ES-I3 (cell line): ENCODE results near the gene SHROOM2.

Source experiments
- H3K36me3 ChIP-seq: 2 replicates; pipeline ENCODE4 v1.6.1; 2013; ENCODE audit warnings: mild to moderate bottlenecking, low read length, control low read depth, moderate library complexity; ENCODE audit not compliant: insufficient read depth
- H3K4me1 ChIP-seq: 2 replicates; pipeline ENCODE4 v1.6.1; 2013; ENCODE audit warnings: mild to moderate bottlenecking, control low read depth, low read length; ENCODE audit not compliant: insufficient read depth
- H3K9ac ChIP-seq: 2 replicates; pipeline ENCODE4 v1.6.1; 2013; ENCODE audit warnings: low read depth, mild to moderate bottlenecking, low read length, moderate library complexity
- H3K9me3 ChIP-seq: 2 replicates; pipeline ENCODE4 v1.6.1; 2013; ENCODE audit warnings: mild to moderate bottlenecking, low read length, moderate library complexity; ENCODE audit not compliant: control insufficient read depth, insufficient read depth

SHROOM2 gene

DNA sequence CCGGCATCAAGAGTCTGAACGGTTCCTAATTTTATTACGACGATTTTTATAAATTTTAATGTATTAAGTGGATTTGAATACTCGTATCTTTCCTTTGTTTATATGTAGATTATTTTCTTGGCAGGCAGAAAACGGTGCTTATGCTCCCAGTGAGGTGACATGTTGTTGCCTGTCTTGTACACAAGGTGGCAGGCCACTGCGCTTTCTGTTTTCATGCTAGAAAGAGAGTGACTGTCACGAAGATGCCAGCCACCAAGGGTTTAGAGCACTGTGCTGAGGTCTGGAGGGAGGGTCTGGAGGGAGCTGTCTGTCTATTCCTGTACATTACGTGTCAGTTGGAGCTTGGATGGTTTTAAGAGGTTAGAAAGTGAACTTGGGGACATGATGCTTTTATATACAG lies 87.7 kb downstream of the SHROOM2 start:
- Histone ChIP-seq H3K9me3 (no peaks in the 10 kb centered on the region; the same call in 1 of the 2 replicates), H3K4me1 (peaks cover 2% of the 10 kb centered on the region; the same call in 1 of the 2 replicates), H3K9ac (no peak overlapping the region), H3K36me3 (no peaks in the 10 kb centered on the region)

- H3K36me3 ChIP-seq, result no peaks in the 10 kb centered on the region
- peaks cover 2% of the 10 kb centered on the region; the same call in 1 of the 2 replicates for H3K4me1 ChIP-seq
- no peak overlapping the region for H3K9ac ChIP-seq
- no peaks in the 10 kb centered on the region; the same call in 1 of the 2 replicates for H3K9me3 ChIP-seq
Measured at GRCh38 chrX:9874483-9874882, 88.3 kb downstream of the SHROOM2 start.

DNA sequence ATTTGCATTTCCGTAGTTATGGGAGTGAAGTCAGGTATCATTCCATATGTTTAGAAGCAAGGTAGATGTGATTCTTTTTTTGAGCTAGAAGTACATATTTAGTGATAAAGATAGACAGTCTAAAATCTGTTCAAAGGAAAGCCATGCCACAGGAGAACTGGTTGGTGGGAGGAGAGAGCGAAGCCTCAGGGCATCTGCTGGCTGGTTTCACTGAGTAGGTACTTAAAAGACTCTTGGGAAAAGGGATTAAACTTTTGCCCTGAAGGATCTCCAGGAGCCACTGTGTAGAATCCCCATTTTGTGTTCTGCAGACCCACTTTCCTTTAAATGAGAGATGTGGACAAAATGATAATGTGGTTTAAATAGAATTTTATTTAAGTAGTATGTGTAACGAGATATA lies 89.6 kb downstream of the SHROOM2 start:
- peaks cover 2% of the 10 kb centered on the region; the same call in 1 of the 2 replicates for H3K4me1 ChIP-seq
- no peaks in the 10 kb centered on the region; the same call in 1 of the 2 replicates for H3K9me3 ChIP-seq
- H3K9ac ChIP-seq, result no peak overlapping the region
- no peaks in the 10 kb centered on the region for H3K36me3 ChIP-seq

- Histone ChIP-seq H3K9me3 (no peaks in the 10 kb centered on the region; the same call in 1 of the 2 replicates), H3K9ac (no peak overlapping the region), H3K4me1 (peaks cover 2% of the 10 kb centered on the region; the same call in 1 of the 2 replicates), H3K36me3 (no peaks in the 10 kb centered on the region)
Measured at GRCh38 chrX:9876201-9876600, 90.0 kb downstream of the SHROOM2 start.

GRCh38 chrX:9878146-9878820 lies 92.1 kb downstream of the SHROOM2 start:
- H3K9ac ChIP-seq, result no peak overlapping the region
- peaks cover 2% of the 10 kb centered on the region; the same call in 1 of the 2 replicates for H3K4me1 ChIP-seq
- H3K9me3 ChIP-seq, result no peaks in the 10 kb centered on the region
- no peaks in the 10 kb centered on the region for H3K36me3 ChIP-seq

DNA sequence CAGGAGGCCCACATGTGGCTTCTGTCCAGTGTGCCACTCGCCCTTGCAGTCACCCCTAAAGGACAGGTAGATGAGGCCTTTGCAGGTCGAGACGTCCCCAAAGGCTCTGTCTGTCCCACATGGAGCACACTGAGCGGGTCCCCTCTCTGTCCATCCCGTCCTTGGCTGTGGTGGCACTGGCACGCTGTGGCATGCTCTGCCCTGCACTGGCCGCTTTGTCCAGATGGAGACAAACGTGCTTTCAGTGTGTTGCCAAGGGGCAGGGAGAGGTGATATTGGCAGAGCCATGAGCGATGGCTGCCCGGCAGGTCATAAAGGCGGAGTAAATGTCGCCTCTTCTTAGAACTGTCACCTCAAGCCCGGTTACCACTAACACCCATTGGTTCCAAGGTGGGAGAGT lies 94.0 kb downstream of the SHROOM2 start:
- H3K9me3 ChIP-seq, result no peaks in the 10 kb centered on the region
- peaks cover 2% of the 10 kb centered on the region; the same call in 1 of the 2 replicates for H3K4me1 ChIP-seq
- H3K9ac ChIP-seq, result no peak overlapping the region
- H3K36me3 ChIP-seq, result no peaks in the 10 kb centered on the region

GRCh38 chrX:9880870-9881269 lies 94.6 kb downstream of the SHROOM2 start:
- Histone ChIP-seq H3K9me3 (no peaks in the 10 kb centered on the region), H3K36me3 (0 out of 2 replicates have a peak, but pooled peaks cover under 1% of the 10 kb centered on the region), H3K4me1 (peaks cover 2% of the 10 kb centered on the region; the same call in 1 of the 2 replicates), H3K9ac (no peak overlapping the region)

DNA sequence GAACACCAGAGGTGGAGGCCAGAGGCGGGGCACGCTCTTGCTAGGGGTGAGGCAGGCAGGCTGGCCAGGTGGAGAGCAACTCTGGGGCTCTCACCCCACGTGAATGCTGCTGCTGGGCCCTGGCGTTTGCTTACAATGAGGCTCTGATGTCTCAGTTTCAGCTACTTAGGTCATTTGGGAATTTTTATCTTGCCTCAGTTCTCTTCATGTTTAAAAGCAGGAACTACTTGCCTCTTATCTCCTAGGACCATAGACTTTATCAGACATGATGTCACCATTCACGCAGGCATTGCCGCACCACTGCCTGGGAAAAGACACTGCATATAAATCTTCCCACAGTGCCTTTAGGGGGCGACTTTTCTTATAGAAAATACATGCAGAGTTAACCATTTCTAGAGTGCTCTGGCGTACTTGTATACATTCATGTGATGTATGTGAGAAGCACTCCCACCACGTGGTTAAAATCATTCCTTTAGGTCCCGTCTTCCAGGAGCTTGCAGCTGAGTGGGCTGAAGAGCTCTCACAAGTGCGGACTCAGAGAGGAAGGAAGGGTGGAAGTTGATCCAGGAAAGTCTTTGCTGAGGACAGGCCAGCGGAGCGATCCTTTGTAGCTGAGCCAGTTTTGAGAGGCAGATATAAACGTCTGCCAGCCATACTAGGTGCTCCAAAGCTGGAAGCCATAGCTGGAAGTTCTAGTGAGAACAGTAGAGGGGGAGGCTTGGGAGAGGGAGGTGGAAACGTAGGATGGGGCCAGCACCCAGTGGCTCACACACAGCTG lies 96.6 kb downstream of the SHROOM2 start:
- H3K4me1 ChIP-seq, result peaks cover 2% of the 10 kb centered on the region; the same call in 1 of the 2 replicates
- H3K36me3 ChIP-seq, result 0 out of 2 replicates have a peak, but pooled peaks cover 3% of the 10 kb centered on the region
- H3K9ac ChIP-seq, result no peak overlapping the region
- no peaks in the 10 kb centered on the region for H3K9me3 ChIP-seq

DNA sequence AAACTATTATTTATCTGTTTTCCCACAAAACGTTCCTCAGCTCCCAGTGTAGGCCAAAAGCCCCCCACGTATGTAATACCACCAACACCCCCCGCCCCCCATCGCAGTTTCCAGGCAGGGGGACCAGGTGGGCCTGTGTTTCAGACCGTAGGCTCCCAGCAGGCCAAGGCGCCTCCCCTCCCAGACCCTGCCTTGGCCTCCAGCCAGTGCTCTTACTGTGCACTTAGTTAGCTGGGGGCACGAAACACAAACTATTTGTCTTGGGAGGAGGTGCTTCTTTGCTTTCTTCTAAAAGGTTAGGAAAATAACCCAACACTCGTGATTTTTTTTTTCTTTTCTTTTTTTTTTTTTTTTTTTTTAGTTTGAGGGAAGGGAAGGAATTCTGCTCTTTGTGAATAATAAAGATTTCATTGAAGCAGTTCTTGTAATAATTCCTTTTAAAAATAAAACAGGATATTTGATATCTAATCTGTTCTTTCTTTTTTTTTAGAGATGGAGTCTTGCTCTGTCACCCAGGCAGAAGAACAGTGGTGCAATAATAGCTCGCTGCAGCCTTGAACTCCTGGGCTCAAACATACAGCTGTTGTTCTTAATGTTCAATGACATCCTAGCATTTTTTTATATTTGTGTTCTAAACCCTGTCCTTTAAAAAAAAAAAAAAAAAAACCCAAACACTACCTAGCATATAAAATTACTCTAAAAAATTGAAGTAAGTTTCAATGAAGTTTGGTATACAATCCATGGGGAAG lies 98.0 kb downstream of the SHROOM2 start:
- Histone ChIP-seq H3K4me1 (no peaks in the 10 kb centered on the region), H3K9me3 (no peaks in the 10 kb centered on the region), H3K9ac (no peak overlapping the region), H3K36me3 (0 out of 2 replicates have a peak, but pooled peaks cover 3% of the 10 kb centered on the region)

DNA sequence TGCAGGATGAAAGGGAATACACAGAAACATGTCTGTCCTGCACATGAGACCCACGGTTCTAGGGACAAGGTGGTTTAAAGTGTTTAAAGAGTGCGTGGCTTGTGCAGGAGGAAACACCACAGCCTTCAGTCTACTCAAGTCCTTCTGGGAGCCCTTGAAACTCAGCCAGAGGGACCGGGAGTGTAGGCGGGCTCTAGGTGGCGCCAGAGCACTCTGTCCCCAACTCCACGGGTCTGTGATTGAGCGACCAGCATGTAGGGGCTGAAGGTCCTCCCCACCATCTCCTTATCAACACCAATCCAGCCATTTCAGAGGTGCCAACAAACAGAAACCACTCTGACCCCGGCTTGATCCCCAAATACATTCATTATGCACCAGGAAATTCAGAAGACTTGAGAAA lies 98.9 kb downstream of the SHROOM2 start:
- 0 out of 2 replicates have a peak, but pooled peaks cover 3% of the 10 kb centered on the region for H3K36me3 ChIP-seq
- no peaks in the 10 kb centered on the region for H3K4me1 ChIP-seq
- no peak overlapping the region for H3K9ac ChIP-seq
- H3K9me3 ChIP-seq, result no peaks in the 10 kb centered on the region

GRCh38 chrX:9887659-9888297 lies 101.5 kb downstream of the SHROOM2 start:
- no peaks in the 10 kb centered on the region for H3K9me3 ChIP-seq
- H3K4me1 ChIP-seq, result no peaks in the 10 kb centered on the region
- no peak overlapping the region for H3K9ac ChIP-seq

DNA sequence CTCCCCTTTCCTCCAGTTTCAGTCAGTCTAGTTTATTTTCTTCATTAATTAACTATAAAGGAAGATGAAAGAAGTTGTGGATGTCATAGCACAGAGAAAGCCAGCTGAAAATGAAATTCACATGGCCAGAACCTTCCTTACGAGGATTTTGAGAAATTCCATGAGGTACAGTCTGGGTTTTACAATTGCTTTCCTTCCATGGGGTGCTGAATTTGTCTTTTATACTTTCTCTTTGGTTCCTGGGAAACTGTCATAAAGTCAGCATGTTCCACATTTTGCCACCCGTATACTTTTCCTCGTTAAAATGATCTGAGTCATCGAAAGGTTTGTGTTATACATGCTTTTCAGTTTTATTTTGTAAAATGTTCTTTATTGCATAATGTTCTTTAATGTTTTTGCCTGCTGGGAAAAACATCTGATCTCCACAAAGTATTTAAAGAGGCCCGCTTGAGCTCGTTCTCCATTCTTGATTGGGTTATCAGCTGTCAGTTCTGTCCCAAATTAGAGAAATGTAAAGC lies 102.8 kb downstream of the SHROOM2 start:
- no peaks in the 10 kb centered on the region for H3K9me3 ChIP-seq
- no peak overlapping the region for H3K9ac ChIP-seq
- 0 out of 2 replicates have a peak, but pooled peaks cover 3% of the 10 kb centered on the region for H3K36me3 ChIP-seq
- H3K4me1 ChIP-seq, result no peaks in the 10 kb centered on the region

More at GRCh38 chrX:9887659-9888297, 101.5 kb downstream of the SHROOM2 start:
- 0 out of 2 replicates have a peak, but pooled peaks cover 3% of the 10 kb centered on the region for H3K36me3 ChIP-seq

DNA sequence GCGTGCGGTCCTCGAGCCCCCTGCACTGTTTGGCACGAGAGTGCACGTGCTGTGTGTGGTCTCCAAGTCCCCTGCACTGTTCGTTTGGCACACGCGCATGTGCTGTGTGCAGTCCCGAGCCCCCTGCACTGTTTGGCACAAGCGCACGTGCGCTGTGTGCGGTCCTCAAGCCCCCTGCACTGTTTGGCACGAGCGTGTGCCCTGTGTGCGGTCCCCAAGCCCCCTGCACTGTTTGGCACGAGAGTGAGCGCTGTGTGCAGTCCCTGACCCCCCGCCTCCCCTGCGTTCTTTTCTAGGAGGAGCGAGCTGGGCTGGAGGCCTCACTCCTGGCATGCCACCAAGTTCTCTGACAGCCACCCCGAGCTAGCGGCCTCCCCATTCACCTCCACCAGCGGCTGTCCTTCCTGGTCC lies 104.5 kb downstream of the SHROOM2 start:
- Histone ChIP-seq H3K4me1 (no peaks in the 10 kb centered on the region), H3K9ac (no peak overlapping the region), H3K9me3 (no peaks in the 10 kb centered on the region), H3K36me3 (0 out of 2 replicates have a peak, but pooled peaks cover 3% of the 10 kb centered on the region)
